NCI-H2107 treated with DMSO at 0.1 percent for 48 hours (cell line): Measurements from ENCODE around the gene POLR3K.

Experiments
- DNase-seq: peaks from one replicate; lab custom pipeline; 2025; ENCODE audit not compliant: unreplicated experiment; lab: John Stamatoyannopoulos, UW

Gene POLR3K

DNA sequence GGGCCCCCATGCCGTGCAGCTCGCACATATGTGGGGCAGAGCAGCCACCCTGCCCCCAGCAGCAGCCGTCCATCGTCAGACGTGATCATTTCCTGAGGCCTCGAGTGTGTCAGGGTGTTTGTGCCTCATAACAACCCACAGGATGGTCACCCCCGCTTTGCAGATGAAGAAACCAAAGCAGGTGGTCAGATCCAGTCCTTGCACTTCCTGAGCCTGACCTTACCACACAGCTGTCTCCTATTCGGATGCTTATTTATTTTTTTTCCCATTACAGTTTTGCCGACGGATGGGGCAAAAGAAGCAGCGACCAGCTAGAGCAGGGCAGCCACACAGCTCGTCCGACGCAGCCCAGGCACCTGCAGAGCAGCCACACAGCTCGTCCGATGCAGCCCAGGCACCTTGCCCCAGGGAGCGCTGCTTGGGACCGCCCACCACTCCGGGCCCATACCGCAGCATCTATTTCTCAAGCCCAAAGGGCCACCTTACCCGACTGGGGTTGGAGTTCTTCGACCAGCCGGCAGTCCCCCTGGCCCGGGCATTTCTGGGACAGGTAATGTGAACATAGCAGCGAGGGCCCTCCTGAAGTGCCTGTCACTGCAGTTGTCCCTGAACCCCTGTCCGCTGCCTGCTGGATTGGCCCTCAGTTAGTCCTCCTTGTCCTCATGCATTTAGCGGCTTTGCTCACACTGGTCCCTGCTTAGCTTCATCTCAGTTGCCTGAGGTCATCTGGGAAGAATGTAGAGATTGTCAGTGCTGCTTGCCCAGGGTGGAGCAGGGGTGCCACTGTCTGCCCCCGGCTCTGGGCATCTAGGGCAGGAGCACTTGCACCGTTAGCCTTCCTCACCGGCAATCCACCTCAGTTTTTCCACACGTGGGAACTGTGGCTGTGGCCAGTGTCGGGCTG lies 26.0 kb upstream of the POLR3K start:
- no peak for DNase-seq

DNA sequence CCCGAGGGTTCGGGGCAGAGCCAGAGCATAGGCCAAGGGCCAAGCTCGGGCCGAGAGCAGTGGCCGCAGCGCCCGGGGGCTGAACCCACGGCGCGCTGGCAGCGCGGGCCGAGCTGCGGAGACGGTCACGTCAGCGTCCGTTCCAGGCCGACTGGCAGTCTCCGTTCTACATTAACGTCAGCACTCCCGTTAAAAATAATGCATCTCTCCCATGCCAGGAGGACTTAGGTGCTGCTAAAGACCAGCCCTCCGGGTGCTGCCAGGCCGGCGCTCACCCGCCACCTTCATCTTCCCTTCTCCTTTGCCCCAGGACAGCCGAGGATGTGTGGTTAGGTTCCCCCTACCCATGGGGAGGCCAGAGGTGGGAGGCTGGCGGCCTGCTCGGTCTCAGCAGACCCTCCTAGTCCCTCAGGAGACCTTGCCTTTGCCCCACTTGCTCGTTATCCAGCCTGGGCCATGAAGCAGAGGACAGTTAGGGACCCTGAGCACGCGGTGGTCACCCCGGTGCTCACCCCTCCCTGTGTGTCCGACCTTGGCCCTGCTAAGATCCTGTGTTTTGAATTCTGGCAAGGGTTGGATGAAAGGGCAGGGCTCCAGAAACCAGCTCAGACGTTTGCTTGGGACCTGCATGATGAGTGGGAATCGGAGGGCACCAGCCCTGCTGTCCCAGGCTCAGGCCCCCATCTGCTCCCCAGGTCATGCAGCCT lies 25.2 kb upstream of the POLR3K start:
- no peak for DNase-seq

- peak; percentile 39 for DNase-seq
Observed at GRCh38 chr16:77807-78443, 24.5 kb upstream of the POLR3K start, which contains the start of gene MPG. TSS of gene MPG (plus strand) at chr16:78225. CDS start at chr16:78310, 85 bp downstream.

- DNase-seq: no peak
Observed at GRCh38 chr16:77273-77806, 23.9 kb upstream of the POLR3K start.

GRCh38 chr16:76535-77272 lies 23.3 kb upstream of the POLR3K start:
- DNase-seq: no peak

- no peak for DNase-seq
Observed at GRCh38 chr16:75580-76501, 22.4 kb upstream of the POLR3K start.

DNA sequence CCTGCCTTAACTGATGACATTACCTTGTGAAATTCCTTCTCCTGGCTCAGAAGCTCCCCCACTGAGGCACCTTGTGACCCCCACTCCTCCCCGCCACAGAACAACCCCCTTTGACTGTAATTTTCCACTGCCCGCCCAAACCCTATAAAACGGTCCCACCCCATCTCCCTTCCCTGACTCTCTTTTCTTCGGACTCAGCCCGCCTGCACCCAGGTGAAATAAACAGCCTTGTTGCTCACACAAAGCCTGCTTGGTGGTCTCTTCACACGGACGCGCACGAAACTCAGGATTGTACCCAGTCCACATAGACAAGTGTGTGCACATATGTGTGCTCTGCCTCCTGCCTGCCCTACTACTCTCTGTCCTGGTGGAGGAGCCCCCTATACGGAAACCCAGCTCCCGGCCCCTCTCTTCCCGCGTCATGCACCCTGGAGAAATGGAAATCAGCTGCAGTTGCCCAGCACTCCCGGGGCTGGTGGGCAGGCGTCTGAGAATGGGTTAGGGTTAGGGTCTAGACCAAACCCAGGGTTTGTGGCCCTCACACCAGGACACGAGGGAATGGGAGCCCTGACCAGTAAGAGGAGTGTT lies 21.4 kb upstream of the POLR3K start:
- DNase-seq: no peak

GRCh38 chr16:74051-74746 lies 20.8 kb upstream of the POLR3K start:
- no peak for DNase-seq

DNA sequence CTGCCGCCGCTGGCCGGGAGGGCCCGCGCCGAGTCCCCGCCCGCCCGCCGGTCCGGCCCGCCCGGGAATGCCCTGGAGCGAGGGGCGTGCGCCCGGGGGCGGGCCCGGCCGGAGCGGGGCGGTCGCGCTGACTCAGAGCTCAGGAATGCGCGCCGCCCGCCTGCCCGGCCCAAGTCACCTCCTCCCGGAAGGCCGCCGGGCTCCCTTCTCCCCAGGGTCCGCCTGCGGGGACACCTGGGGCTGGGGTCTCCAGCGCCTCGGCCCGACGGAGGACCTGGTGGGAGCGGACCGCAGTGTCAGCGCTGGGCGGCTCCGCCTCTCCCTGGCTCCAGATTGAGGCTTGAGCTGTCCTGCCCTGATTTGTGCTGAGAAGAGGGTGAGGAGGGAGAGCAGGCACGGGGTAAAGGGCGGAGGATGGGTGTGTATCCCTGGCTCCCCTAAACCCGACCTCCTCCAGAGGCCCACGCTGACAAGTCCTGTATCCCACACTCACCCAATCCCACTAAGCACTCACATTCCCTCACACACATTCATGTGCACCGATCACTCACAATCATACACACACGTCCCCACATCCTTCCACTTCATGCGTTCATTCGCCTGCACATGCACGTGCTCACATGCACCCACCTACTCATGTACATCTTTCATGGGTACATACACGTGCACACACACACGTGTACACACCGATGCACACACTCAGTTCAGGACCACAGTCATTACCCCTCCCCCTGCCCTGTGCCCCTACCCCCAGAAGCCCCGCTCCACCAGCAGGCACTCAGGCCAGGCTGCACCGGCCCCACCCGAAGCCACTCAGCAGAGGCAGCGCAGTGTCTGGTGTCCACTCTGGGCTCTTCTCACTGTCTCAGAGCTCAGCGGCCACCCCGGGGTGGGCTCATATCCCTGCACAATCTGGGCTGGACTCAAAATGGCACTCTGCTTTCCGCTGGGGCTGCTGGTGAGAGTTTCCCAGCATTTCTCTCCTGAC lies 19.4 kb upstream of the POLR3K start, which contains the start of gene RHBDF1:
TSS of gene RHBDF1 (minus strand) at position 71 of the 988 bp plus-strand sequence. CDS start 7,616 bp downstream, outside the sequence.
- no peak for DNase-seq

DNA sequence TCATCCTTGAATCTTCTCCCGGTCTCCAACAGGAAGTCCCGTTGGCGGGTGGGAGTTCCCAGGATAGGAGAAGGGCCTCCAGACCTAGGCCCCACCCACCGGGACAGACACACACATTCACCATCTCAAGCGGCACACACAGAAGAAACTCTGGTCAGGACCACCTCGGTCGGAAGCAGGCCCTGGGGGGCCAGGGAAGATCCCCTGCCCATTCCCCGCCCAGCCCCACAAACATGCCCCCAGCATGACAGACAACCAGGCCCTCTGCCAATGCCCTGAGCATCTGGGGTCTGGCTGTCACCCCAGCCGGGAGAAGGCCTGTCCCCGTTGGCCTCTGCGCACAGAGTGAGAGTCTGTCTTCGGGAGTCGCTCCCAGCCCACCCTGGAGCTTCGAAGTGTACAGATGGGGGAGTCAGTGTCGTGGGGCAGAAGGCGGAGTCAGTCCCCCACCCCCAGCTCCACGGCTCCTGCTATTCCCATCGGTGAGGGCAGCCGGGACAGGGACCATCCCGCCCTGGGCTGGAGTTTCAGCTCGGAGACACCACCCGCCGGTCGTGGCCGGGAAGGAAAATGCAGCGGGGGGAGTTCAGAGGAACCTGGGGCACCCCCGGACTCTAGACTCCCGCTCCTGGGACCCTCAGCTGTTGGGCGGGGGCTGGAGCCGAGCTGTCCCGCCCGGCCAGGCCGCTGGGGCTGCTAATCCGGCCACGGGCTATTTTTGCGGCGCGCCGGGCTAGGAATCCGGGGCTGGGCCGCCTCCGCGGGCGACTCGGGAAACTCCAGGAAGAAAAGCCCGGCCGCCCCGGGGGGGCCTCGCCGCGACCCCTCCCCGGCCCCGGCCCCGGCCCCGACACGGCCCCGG lies 18.4 kb upstream of the POLR3K start:
- DNase-seq: no peak

- DNase-seq: no peak
Observed at GRCh38 chr16:71210-71539, 17.8 kb upstream of the POLR3K start.

GRCh38 chr16:69181-69580 lies 15.8 kb upstream of the POLR3K start:
- no peak for DNase-seq

GRCh38 chr16:67884-68789 lies 14.7 kb upstream of the POLR3K start:
- DNase-seq: no peak

DNA sequence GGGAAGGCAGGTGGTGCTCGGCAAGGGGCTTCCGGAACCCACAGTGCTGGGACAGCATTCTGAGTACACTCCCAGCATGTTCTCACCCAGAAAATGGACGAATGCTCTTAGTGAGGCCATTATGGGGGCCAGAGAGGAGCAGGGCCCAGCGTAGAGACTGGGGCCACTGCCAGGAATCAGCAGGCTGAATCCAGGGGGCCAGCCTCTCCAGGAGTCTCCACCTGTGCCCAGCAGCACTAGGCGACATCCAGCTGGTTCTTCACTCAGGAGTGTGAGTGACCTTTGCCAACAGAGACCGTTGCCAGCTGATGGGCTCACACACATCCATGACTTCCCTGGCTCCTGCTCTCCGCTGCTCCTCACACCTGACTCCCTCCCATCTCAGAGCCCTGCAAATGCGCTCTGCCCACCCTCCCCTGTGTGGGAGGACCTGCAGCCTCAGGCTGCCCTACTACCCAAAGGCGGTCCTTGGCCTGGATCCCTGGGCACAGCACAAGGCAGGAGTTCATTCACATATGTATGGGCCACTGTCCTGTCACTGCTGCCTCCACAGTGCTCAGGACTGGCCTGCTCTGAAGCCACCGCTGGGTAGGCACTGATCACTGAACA lies 13.9 kb upstream of the POLR3K start:
- no peak for DNase-seq
